ENCODE data around the gene CACNB1. TPM values are rescaled to one million over a fixed set of nuclear protein-coding genes. Genes with fewer than 3 reads are reported as not detected.

The CACNB1 gene
- polyA plus RNA-seq, 1 donor from 2014 or later: 18.9 TPM

DNA sequence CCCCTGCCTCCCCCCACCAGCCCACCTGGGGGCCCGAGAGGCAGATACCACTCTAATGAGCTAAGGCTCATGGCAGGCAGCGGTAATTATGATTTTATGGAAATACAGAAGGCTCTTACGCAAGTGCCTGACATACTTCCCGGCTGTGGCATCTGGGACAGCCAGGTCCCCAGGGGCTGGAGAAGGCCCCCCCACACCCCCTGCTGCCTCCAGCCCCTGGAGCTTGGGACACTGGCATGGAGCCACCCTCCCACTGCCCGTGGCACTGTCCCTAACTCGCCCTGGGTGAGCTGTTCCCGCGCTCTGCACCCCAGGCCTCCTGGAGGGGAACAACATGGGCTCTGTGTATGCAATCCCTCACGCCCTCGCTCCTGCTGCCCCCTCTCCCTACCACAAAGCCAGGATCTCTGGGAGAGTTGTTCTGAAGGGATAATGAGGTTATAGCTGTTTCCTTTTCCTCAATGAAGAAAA lies 33.7 kb upstream of the CACNB1 start:
- H3K9me3 ChIP-seq (ENCODE audit: low read length): no peaks in the 10 kb centered on the region
- H3K9me2 ChIP-seq (ENCODE audit: insufficient read depth, low read length): no peaks in the 10 kb centered on the region
- H2AFZ ChIP-seq (ENCODE audit: low read depth, low read length): no peak overlapping the region
- H3K79me2 ChIP-seq (replicated peaks; ENCODE audit: insufficient read depth, low read length): no peaks in the 10 kb centered on the region
- no peak overlapping the region for H3K27ac ChIP-seq (ENCODE audit: low read length)
- TF ChIP-seq, protein P1, sequence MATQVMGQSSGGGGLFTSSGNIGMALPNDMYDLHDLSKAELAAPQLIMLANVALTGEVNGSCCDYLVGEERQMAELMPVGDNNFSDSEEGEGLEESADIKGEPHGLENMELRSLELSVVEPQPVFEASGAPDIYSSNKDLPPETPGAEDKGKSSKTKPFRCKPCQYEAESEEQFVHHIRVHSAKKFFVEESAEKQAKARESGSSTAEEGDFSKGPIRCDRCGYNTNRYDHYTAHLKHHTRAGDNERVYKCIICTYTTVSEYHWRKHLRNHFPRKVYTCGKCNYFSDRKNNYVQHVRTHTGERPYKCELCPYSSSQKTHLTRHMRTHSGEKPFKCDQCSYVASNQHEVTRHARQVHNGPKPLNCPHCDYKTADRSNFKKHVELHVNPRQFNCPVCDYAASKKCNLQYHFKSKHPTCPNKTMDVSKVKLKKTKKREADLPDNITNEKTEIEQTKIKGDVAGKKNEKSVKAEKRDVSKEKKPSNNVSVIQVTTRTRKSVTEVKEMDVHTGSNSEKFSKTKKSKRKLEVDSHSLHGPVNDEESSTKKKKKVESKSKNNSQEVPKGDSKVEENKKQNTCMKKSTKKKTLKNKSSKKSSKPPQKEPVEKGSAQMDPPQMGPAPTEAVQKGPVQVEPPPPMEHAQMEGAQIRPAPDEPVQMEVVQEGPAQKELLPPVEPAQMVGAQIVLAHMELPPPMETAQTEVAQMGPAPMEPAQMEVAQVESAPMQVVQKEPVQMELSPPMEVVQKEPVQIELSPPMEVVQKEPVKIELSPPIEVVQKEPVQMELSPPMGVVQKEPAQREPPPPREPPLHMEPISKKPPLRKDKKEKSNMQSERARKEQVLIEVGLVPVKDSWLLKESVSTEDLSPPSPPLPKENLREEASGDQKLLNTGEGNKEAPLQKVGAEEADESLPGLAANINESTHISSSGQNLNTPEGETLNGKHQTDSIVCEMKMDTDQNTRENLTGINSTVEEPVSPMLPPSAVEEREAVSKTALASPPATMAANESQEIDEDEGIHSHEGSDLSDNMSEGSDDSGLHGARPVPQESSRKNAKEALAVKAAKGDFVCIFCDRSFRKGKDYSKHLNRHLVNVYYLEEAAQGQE (IDR thresholded peaks at IDR 0.05; ENCODE audit: borderline replicate concordance): no peak
- TF ChIP-seq EP300 (conservative IDR thresholded peaks at IDR 0.05; ENCODE audit: poor library complexity, severe bottlenecking): no peak
- TF ChIP-seq, protein P2, sequence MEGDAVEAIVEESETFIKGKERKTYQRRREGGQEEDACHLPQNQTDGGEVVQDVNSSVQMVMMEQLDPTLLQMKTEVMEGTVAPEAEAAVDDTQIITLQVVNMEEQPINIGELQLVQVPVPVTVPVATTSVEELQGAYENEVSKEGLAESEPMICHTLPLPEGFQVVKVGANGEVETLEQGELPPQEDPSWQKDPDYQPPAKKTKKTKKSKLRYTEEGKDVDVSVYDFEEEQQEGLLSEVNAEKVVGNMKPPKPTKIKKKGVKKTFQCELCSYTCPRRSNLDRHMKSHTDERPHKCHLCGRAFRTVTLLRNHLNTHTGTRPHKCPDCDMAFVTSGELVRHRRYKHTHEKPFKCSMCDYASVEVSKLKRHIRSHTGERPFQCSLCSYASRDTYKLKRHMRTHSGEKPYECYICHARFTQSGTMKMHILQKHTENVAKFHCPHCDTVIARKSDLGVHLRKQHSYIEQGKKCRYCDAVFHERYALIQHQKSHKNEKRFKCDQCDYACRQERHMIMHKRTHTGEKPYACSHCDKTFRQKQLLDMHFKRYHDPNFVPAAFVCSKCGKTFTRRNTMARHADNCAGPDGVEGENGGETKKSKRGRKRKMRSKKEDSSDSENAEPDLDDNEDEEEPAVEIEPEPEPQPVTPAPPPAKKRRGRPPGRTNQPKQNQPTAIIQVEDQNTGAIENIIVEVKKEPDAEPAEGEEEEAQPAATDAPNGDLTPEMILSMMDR (IDR thresholded peaks at IDR 0.05; ENCODE audit: poor library complexity, severe bottlenecking): no peak
- peaks cover 5% of the 10 kb centered on the region for H3K27me3 ChIP-seq (ENCODE audit: insufficient read depth, low read depth, low read length)
- H3K9ac ChIP-seq (ENCODE audit: low read length): no peak overlapping the region
- no peaks in the 10 kb centered on the region for H3K36me3 ChIP-seq (ENCODE audit: insufficient read depth, low read length)
- H3F3A ChIP-seq (ENCODE audit: insufficient read depth, low read length, poor library complexity, severe bottlenecking): no peaks in the 10 kb centered on the region
- no peaks in the 10 kb centered on the region for H4K20me1 ChIP-seq (ENCODE audit: insufficient read depth)
- H3K4me2 ChIP-seq (ENCODE audit: low read length): no peak overlapping the region
- H3K4me3 ChIP-seq (ENCODE audit: low read length): peak overlapping the region; percentile 7

DNA sequence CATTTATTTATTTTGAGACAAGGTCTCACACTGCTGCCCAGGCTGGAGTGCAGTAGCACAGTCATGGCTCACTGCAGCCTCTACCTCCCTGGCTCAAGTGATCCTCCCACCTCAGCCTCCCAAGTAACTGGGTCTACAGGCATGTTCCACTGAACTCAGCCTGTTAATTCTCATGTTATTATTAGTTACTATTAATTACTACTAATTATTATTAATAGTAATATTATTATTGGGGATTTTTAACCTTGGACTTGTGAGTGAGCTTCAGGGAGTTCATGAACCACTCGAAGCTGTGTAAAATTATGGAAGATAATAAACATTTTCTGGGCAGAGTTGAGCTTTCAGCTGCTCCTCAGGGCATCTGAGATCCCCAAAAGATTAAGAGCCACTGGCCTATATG lies 32.9 kb upstream of the CACNB1 start:
- no peak overlapping the region for H3K27ac ChIP-seq (ENCODE audit: low read length)
- TF ChIP-seq, protein P2 (IDR thresholded peaks at IDR 0.05; ENCODE audit: poor library complexity, severe bottlenecking): no peak
- TF ChIP-seq RAD21 (conservative IDR thresholded peaks at IDR 0.05) (no peak), POLR2AphosphoS5 (IDR thresholded peaks at IDR 0.05) (no peak), EZH2 (IDR thresholded peaks at IDR 0.05; ENCODE audit: borderline replicate concordance, insufficient read depth, low read length, poor library complexity, severe bottlenecking) (no peak), MXI1 (conservative IDR thresholded peaks at IDR 0.05; ENCODE audit: poor library complexity, severe bottlenecking) (no peak), EP300 (conservative IDR thresholded peaks at IDR 0.05; ENCODE audit: poor library complexity, severe bottlenecking) (no peak), TAF1 (IDR thresholded peaks at IDR 0.05; ENCODE audit: low read depth) (no peak), SMC3 (conservative IDR thresholded peaks at IDR 0.05; ENCODE audit: poor library complexity) (no peak)
- TF ChIP-seq, protein P1 (IDR thresholded peaks at IDR 0.05; ENCODE audit: borderline replicate concordance): no peak
- peaks cover 12% of the 10 kb centered on the region for H3K27me3 ChIP-seq (ENCODE audit: insufficient read depth, low read depth, low read length)
- H4K20me1 ChIP-seq (ENCODE audit: insufficient read depth): no peaks in the 10 kb centered on the region
- H3K9ac ChIP-seq (ENCODE audit: low read length): no peak overlapping the region
- no peaks in the 10 kb centered on the region for H3K36me3 ChIP-seq (ENCODE audit: insufficient read depth, low read length)
- no peaks in the 10 kb centered on the region for H3F3A ChIP-seq (ENCODE audit: insufficient read depth, low read length, poor library complexity, severe bottlenecking)
- H3K79me2 ChIP-seq (replicated peaks; ENCODE audit: insufficient read depth, low read length): no peaks in the 10 kb centered on the region
- H3K9me3 ChIP-seq (ENCODE audit: low read length): no peaks in the 10 kb centered on the region
- no peaks in the 10 kb centered on the region for H3K9me2 ChIP-seq (ENCODE audit: insufficient read depth, low read length)
- H3K4me3 ChIP-seq (ENCODE audit: low read length): no peak overlapping the region
- H2AFZ ChIP-seq (ENCODE audit: low read depth, low read length): no peak overlapping the region
- no peak overlapping the region for H3K4me2 ChIP-seq (ENCODE audit: low read length)
